DMS79 (cell line): ENCODE results near the gene ABCD1.
"Not testable (repeated sequence)": the region's sequence is repeated elsewhere in the genome, so short reads cannot be mapped to it uniquely, and the experiment has no call there.

Experiments used
- DNase-seq: peaks from one replicate; lab custom pipeline; 2025; lab: John Stamatoyannopoulos, UW

Gene ABCD1

DNA sequence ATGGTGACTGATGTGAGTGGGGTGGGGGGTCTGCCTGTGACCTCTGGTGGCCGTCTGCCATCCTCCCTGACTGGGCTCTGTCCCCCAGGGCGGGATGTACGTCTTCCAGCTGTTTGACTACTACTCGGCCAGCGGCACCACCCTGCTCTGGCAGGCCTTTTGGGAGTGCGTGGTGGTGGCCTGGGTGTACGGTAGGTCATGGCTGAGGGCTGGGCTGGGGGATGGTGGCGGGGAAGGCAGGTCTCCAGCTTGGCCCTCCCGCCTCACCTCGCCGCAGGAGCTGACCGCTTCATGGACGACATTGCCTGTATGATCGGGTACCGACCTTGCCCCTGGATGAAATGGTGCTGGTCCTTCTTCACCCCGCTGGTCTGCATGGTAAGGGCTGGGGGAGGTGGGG is 30.4 kb upstream of the ABCD1 start:
- not testable (repeated sequence) for DNase-seq

DNA sequence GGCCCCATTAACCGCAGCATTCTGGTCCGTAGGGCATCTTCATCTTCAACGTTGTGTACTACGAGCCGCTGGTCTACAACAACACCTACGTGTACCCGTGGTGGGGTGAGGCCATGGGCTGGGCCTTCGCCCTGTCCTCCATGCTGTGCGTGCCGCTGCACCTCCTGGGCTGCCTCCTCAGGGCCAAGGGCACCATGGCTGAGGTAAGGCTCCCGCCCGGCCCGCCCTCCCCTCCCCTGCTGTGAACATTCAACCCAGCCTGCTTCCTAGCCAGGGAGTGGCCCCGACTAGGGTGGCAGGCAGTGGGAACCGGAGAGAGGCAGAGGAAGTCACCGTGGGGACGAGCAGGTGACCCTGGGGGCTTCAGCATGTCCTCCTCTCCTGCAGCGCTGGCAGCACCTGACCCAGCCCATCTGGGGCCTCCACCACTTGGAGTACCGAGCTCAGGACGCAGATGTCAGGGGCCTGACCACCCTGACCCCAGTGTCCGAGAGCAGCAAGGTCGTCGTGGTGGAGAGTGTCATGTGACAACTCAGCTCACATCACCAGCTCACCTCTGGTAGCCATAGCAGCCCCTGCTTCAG is 29.9 kb upstream of the ABCD1 start:
- DNase-seq, result no peak

DNA sequence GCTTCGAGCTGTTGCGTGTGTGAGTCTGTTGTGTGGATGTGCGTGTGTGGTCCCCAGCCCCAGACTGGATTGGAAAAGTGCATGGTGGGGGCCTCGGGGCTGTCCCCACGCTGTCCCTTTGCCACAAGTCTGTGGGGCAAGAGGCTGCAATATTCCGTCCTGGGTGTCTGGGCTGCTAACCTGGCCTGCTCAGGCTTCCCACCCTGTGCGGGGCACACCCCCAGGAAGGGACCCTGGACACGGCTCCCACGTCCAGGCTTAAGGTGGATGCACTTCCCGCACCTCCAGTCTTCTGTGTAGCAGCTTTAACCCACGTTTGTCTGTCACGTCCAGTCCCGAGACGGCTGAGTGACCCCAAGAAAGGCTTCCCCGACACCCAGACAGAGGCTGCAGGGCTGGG is 28.6 kb upstream of the ABCD1 start:
- DNase-seq, result no peak

DNA sequence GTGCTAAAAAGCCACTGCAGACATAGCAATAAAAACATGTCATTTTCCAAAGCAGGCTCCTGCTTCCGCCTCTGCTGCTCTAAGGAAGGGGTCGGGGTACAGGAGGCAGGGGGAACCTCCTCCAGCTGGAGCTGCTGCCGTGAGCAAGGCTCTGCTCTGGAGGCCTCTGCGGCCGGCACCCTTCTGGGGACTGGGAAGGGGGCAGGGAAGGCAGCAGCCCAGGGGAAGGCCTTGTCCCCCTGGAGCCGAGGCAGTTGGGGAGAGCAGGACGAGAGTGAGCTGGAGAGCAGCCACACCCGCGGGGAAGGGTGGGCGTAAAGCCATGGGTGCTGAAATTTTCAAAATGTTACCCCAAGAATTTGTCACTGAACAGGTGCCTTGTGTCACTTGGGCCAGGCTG is 28.1 kb upstream of the ABCD1 start:
- not testable (repeated sequence) for DNase-seq

DNA sequence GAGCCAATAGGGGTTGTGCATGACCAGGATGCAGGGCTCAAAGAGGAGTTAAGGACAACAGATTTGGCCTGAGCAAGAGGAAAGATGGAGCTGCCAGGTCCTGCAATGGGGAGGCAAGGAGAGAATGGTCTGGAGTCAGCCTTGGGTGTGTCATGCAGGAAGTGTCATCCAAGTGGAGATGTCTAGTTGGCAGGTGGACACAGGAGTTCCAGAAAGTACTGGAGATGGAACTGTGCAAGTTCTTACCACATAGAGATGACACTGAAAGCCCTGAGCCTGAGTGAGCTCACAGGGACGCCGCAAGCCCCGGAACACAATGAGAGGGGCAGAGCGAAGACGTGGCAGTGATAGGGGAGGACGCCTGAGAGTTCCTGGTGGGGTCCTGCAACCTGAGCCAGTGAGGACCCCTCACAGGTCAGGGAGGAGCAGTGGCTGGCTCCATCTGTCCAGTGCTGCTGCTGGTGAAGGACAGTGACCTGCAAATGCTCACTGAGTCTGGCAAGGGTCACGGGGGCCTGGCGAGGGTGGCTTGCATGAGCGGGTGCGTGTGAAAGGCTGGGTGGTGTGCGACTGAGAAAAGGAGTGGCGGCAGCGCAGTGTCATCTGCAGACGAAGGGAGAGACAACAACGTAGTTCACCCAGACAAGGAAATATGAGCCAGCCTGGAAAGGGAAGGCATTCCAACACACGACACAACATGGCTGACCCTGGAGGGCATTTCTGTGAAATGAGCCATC is 27.5 kb upstream of the ABCD1 start:
- not testable (repeated sequence) for DNase-seq

DNA sequence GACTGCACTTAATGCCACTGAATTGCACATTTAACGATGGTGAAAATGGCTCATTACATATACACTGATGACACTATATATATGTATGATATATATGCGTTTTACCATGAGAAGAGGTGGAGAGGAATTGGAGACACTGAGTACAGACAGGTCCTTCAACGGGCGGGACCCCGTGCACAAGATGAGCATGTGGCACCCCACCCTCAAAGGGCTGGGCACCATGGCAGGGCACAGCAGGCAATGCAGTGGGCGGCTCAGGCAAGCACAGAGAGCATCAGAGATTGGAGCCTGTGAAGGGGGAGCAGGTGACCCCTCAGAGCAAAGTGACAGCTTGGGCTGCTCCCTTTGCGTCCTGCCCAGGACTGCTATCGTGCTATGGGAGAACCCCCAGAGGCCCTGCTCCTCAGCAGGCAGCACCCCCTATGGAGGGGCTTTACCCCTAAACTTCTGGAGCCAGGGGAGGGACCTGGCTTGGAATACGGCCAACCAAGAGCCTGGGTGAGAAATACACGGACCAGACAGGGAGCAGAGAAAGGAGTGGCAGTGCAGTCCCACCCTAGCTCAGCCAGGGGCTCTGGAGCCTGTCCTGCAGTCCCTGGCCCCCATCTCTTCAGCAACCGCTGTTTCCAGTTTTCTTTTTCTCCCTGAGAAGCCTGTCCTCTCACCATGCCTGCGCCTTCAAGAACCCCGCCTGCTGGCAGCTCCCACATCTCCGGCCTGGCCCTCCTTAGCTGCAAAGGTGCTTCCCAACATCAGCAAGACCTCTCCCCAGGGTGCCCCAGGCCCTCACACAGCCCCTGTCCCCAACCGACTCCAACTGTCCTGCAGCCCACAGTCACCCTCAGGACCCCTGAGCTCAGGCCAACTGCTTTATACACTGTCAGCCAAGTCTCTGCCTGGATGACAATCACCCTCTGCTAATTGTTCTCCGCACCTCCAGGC is 26.5 kb upstream of the ABCD1 start:
- DNase-seq, result no peak

DNA sequence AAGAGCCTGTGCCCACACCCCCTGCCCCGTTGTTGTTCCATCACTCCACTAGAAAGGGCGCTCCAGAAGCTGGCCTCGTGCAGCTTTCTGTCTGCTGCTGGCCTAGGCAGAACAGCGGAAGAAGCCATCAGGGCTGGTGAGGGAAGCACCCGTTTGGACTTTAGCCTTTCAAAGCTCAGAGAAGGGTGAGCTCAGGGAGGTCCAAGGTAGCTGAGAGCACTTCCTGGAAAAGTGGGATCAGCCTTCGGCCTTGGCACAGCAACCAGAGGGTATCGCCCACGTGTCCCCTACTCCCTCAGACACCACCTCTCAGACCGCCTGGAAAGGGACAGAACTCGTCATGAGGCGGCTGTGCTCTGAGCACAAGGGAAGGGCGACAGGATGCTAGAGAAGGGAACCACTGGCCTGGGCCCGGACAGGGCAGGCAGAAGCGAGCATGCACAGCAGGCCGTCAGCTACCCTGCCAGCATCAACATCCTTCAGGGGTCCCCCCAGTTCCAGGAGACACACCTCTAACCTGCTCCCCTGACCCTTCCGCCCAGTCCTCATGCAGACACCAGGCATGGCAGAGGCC is 25.4 kb upstream of the ABCD1 start:
- DNase-seq, result not testable (repeated sequence)

DNA sequence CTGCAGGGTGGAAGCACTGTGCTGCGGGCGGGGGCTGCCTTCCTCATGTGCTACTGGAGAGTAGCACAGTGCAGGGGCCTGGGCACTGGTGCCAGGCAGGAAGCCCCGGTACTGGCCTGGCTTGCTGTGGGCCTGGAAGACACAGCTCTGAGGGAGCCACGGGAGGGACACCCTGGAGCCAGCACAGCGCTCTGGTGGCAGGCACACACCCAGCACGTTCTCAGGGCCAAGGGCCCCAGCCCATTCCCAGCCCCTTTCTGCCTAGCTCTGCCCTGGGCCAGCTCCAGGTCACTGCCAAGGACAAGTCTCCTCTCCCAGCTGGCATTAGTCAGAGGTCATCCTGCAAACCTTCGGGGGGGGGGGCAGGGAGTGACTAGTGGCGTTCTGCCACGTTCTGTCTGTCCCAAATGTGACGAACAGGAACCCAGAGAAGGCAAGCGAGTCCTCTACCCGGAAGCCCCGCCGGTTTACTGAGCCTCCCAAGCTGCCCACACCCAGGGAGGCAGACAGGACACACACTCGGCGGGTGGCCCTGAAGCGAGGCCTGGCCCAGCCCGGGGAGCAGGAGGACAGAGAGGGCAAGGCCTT is 24.8 kb upstream of the ABCD1 start:
- not testable (repeated sequence) for DNase-seq

DNA sequence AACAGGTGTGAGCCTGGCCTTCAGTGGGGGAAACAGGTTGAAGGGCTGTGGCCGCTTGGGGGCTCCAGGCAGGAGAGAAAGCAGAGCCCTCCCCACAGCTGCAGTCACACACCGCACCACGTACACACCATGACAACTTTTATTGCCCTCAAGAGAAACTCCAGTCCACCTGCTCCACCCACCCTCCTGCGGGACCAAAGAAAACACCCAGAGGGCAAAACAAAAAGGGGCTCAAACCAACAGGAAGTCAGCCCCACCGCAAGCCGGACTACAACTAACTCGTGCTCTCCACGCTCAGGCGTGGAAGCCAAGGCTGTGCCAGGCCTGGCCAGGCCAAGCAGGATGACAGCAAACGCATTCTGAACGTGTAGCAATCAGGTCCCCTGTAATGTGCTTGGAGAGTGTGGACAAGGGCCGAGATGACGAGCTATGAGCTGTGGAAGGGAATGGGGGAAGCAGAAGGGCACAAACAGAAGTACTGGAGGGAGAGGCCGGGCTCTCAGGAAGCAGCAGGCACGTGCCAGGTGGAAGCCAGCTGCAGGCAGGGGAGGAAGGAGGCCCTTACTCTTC is 24.2 kb upstream of the ABCD1 start:
- no peak for DNase-seq

DNA sequence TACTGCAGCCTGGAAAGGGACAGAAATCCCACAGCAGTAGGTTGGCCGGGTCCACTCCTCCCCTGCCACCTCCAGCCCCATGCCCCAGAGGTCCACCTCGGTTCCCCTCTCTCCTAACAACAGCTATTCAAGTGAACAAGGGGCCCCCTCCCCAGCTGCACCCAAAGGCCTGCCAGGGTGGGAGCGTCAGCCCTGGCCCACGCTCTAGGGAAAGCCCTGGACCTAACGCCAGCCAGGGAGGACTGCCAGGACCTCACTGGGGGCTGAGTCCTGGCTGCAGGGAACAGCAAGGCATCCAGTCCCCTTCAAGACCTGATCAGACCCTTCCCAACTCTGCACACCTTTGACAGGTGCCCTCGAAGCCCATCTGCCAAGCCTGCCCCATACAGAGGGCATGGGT is 23.7 kb upstream of the ABCD1 start:
- DNase-seq, result no peak

DNA sequence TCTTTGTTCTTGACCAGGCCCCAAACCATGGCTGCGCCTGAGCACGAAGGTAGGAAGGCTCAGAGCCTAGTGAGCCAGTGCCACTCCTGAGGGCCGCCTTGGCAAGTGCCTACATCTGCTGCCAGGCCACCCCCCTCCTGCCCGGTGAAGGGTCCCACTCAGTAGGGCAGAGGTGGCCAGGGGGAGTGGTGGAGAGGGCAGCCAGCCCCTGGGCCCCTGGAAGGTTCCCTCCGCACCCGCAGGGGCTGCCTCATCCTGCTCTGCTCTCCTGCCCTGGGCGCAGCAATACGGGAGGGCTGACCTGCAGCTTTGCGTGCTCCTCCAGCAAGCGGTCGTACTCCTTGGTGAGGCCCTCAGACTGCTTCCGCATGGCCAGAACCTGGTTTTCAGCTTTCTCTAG is 22.9 kb upstream of the ABCD1 start:
- no peak for DNase-seq

DNA sequence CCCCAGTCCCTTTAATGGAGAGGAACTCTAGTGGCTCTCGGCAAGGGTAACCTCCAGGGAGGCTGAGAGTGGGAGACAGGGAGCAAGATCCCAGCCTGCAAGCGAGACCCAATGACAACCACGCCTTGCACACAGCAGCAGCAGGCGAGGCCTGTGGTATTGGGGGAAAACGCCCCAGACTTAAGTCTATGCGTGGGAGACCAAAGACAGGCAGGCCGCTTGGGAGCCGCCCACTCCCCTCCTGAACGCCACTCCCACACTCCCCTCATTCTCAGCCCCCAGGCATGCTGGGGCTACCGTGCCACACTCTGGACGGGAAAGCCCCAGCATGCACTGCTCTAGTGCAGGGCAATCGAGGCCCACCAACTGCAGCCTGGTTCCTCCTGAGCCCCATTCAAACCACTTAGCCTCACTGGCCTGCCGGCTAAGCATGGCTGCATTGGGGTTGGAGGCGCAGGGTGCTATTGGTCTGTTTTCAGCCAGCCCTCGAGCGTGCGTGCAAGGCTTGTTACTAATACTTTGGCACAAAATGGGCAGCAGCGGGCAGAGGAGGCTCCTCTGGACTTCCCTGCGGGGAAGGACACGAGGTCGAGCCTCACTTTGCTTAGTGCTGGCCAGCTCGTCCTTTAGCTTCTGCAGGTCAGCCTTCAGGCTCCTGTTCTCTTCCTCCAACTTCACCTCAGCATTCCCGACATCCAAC is 22.2 kb upstream of the ABCD1 start:
- DNase-seq, result no peak

DNA sequence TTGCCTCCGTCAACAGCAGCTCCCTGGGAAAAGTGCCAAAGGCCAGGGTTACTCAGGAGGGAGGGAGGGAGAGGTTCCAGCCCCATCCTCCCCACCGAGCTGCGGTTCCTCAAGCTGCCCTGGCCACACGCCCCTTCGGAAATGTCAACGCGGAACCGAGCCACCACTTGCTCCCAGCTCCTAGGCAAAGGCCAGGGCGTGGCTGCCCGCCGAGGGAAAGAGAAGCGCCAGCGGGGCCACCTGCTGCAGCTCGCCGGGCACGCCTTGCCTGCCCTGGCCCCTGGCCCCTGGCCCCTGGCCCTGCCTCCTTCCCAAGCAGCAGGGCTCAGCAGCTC is 21.7 kb upstream of the ABCD1 start:
- no peak for DNase-seq

DNA sequence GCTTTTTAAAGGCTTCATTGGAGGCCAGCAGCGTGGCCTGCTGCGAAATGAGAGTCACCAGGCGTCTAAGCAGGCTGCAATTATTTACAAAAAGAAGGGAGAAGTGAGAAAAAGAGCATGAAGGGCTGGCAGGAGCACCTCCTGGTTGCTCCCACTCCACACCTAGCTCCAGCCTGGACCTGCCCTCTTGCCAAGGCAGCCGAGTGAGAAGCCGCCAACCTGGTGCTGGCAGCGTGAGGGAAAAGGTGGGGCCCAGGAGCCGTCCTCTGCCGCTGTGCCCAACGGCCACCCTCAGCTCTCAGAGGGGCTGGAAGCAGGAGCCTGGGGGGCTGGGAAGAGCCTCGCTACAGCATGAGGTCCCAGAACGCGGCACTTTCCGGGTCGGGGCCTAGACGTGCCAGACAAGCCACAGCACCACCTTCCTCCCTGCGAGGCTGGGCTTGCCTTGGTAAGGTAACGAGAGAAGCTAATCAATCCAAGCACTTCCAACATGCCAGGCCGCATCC is 20.6 kb upstream of the ABCD1 start:
- no peak for DNase-seq

DNA sequence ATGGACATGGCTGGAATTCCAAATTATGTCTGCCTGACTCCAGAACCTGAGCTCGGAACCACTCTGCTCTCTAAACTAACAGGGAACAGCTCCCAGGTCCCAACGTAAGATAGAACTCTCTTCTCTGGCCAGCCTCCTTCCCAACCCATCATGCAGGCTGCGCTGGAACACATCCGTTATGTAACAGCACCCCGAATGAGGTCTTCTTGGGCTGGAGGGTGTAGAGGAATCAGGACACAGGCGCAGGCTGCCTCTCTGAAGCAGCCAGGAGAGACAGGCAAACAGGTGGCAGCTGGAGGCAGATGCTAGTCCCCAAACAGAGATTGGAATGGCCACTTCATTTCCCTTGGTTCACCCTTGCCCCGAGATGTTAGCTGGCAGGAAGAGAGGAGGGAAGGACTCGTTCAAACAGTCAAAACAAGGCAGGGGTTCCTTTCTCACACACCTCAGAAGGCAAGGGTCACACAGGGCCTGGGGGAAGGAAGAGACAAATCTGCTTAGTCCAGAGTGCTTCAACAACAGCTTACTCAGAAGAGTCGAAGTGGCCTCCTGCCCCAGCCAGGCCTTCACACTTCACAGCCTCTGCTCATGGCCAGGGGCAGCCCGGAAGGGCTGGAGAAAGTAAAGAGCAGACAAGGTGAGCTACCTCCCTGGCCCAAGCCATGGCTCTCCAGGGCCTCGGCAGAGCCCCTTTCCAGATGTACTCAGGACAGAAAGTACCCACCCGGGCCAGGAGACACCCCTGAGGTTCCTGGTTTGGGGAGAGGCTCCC is 19.8 kb upstream of the ABCD1 start:
- not testable (repeated sequence) for DNase-seq

DNA sequence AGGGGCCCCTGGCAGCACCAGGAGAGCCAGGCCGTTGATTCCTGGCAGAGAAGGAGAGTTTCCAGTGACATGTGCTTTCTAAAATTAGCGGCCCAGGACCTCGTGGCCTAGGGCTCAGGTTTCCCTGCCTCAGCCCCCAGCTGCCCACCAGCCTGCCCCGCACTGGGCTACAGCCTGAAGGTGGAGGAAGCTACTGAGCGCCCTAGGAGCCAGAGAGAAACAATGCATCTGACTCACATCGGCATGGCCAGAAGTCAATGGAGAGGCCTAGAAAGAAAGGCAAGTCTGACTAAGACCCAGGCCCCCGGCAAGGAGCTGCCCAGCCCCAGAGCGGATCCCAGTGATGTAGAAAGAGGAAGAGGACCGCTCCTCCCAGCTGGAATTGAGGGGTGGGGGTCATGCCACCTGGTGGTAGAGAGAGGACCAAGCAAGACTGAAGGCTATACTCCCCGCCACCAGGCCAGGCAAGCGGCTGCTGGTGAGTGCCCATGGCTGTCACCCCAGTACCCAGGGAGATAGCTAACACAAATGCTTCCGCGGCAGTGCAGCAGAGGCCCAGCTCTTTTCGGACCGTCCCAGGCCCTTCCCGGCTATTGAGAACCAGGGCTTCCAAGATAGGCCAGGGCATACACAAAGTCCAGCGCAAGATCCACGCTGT is 19.1 kb upstream of the ABCD1 start:
- DNase-seq, result not testable (repeated sequence)

DNA sequence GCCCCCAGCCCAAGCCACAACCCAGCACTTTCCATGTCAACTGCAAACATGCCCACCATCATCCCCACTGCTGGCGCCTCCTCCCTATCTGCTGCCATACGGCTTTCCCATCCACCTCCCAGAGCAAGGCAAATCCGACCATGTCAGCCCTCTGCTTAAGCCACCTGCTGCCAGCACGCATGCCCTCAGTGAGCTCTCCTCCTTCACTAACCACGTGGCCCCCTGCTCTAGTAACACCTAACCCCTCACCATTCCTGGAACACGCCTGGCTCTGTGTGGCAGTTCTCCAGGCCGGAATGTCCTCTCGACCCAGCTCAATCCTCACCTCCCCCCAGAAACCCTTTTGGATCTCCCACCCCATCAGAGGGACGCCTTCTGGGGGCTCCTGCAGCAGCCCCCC is 17.9 kb upstream of the ABCD1 start:
- DNase-seq, result no peak

DNA sequence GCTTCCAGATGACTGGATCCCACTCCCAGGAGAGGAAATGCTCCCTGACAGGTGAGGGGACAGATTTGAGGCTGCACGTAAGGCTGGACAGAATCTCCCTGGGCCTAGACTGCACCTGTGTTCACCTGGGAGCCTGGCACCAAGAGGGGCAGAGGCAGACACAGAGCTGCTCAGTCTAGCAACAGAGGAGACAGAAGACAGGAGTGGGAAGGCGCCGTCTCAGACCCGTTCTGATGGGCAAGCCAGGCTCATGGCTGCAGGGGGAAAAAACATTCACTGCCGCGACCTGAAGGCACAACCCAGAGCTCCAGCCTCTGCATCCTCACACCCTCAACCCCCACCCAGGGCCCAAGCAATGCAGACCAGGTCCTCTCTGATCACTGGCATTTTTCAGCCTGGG is 17.2 kb upstream of the ABCD1 start:
- no peak for DNase-seq

DNA sequence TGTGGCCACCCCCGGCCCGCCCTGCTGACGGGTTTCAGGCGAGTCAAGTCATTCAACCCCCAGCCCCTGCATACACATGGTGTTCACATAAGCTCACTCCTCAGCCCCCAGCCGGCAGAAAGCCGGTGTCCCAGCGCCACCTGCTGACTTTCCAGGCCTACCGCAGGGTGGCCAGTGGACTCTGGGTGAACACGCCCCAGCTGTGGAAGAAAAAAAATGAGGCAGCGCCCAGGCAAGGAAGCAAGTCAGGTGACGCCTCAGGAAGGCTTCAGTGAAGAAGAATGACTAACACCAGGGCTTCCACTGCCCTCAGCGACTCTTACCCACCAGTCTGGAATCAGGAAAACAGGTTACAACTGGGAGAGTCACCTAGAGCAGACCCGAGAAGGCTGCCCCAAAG is 16.2 kb upstream of the ABCD1 start:
- no peak for DNase-seq
